Stimulated activated CD4-positive, alpha-beta T cell treated with anti-CD3 and anti-CD28 coated beads, Interleukin-1b, Interleukin-23, amount 100 ng/mL, for 4 hours (primary cell): ENCODE measurements around the gene RGS14.
"Not testable (repeated sequence)": the region's sequence is repeated elsewhere in the genome, so short reads cannot be mapped to it uniquely, and the experiment has no call there.

Experiments used
- DNase-seq, 2 donors: peaks; one replicate each; pipeline ENCODE4 v3.0.0-alpha.2; 2020; ENCODE audit warnings: low read depth in 2 of 2

RGS14 gene

DNA sequence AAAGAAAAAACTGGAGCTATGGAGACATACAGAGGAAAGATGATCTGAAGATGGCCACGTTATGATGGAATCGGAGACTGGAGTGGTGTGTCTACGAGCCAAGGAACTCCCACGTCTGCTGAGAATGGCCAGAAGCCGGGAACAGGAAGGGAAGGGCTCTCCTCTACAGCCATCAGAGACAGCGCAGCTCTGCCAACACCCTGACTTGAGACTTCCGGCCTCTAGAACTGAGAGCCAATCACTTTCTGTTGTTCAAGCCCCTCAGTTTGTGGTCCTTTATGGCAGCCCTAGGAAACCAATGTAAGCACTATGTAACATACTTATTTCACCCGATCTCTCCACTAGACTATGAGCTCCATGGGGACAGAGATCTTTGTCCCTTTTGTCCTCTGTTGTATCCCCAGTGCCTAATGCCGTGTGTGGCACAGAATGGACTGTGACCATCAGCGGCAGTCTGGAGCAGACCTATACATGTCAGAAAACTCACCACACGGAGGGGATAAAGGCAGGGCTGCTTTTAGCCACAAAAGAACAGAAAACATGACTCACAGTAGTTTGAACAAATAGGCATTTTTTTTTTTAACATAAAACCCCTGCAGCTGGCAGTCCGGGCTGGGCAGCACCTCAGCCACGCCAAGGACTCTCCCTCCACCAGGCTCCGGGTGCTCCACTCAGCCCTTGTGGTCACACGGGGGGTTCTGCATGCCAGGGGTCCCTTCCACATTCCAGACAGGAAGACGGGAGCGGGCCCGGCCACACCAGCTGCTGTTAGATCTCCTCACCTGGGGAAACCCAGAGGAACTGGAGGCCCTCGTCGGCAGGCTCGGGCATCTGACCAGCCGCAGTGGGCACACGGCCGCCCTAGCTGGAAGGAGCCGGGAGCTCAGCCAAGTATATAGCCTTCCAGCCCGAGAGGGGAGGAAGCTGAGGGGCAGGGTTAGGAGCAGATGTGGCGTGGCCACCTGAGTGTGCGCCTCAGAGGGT, 29.9 kb upstream of the RGS14 start:
- no peak for DNase-seq

DNA sequence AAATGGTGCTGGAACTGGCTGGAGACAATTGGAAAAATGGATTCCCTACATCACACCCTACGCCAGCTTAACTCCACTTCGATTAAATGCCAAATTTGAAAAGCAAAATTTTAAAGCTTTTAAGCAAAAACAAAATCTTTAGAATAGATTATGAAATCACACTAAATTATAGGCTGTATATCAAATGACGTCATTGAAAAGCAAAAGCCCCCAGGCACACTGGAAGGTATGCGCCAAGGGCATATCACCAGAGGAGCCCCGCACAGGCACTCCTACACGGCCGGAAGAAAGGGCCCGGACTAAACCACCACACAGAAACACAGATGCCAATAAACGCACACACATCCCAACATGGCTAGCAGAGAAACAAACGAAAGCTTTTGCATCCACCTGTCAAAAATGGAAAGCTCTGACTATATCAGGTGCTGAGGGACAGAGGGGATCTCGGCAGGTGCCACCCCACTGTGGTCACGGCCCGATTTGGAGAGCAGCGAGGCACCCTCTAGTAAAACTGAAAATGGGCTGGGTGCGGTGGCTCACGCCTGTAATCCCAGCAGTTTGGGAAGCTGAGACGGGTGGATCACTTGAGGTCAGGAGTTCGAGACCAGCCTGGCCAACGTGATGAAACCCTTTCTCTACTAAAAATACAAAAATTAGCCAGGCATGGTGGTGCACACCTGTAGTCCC, 29.0 kb upstream of the RGS14 start:
- DNase-seq, result no peak

DNA sequence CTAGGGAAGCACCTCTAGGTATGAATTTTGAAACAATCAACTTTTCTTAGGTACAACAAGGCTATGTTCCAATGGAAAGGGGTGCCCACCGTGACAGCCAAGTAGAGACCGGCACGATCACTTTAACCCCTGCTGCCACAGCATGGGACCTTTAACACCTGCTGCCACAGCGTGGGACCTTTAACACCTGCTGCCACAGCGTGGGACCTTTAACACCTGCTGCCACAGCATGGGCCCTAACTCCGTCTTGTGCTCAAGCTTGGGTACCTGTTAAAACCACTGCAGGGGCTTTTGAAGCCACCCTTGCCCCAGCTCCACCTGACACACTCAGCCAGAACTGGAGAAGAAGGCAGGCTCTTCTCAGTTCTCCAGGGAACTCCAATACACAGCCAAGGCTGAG, 27.8 kb upstream of the RGS14 start:
- DNase-seq, result no peak

DNA sequence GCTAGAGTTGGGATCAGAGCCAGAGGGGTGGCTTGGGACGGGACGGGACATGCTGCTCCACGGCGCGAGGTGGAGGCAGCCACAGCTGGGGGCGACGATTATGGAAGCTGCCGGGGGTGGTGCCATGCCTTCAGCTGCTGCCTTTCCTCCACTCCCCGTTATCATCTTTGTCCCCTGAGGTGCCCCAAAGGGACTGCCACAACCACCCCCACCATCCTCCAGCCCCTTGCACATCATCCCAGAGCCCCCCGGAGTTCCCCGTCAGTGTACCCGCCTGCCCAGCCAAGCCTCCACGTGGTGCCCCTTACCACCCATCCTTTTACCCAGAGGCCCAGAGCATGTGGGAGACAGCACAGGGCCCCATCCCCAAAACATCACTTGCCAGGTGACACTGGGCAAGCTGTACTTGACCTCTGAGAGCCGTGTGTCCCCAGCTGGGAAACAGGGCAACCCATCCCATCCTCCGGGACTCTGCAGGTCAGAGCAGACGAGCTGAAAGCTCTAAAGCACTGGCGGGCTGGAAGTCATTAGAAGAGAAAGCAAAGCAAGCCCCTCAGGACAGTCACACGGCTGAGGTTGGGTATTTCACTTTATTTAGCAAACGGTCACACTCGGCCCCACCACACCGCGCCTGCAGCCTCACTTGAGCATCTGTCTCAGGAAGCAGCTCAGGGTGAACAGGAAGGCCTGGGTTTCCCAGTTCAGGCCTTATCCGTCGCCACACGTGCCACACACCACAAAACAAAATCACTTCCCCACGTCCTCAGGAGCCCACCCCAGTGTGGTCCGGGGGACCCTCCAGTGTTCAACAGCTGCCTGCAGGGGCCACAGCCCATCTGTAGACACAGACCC, 26.5 kb upstream of the RGS14 start:
- no peak for DNase-seq

DNA sequence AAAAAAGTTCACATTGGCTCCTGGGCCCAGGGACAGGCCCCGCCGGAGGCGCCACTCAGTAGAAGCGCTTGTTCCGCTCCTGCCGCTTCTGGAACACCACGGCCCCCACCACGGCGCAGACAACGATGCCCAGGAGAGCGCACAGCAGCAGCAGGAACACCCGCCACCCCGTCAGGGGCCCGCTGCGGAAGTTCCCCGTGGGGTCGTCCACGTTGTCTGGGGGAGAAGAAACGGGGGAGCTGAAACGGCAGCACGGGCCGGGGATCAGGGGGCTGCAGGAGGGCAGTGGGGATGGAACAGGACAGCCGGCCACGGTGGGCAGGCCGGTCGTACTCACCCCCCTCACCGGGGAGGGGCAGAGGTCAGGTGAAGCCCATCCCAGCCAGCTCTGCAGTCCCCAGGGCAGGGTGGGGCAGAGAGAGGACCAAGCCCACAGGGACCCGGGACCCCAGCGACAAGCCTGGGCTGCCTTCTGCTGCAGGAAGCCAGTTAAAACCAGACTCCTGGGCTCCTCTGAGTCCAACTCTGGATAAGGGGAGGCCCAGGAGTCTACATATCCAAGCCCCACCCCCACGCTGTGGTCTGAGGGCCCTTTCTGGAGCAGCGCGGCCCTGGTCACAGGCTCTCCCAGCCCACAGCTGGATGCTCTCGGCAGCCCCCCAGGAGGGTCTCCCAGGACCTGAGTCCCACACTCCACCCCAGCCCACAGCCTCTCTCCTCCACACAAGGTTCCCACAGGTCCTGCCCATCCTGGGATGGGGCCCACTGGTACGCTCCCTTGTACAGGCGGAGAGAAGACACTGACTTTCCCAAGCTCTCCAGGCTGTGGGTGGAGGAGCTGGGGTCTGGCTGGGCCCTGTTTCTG, 25.5 kb upstream of the RGS14 start:
- DNase-seq, result no peak

DNA sequence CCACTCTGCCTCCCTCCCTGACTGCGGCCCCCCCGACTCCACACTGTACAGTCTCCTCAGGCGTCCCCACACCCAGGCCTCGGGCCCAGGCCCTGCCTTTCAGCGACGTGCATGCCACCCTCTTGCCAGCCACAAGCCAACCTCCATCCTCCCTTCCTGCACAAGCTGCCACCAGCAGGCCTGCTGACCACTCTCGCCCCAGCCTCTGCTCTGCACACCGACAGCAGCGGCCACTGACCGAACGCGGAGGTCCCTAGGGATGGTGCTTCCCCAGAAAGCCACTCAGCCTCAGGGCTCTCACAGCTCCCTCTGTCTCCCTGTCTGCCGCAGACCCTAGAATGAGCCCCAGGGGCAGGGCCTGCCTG, 24.8 kb upstream of the RGS14 start:
- DNase-seq, result no peak

DNA sequence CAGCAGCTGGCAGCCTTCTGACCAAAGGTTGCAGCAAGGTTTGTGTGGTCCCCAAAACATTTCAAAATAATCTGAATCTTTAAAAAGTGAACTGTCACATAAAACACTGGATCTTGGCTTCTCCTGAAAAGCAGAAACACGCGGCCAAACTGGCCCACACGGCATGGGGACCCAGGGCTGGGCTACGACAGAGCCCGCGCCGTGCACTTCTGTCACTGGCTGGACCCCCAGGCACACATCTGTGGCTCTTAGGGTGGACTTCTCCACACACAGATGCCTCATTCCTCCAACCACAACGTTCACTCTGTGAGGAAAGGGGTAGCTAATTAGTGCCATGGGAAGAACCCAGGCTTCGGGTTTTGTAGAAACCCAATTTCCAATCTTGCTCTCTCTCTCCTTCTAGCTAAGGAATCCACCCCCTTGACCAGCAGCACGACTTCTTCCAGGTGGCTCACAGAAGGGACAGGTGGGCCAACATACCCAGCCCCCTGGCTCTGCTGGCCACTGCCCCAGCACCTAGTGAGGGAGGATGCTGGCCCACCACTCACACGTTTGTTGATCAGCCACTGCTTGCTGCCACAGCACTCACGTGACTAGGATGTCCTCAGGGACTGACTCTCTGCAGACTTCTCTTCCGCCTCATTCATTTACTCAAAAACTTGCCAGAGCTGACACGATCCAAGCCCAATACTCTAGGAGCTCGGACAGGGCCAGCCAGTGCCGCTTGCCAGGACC, 24.1 kb upstream of the RGS14 start:
- no peak for DNase-seq

DNA sequence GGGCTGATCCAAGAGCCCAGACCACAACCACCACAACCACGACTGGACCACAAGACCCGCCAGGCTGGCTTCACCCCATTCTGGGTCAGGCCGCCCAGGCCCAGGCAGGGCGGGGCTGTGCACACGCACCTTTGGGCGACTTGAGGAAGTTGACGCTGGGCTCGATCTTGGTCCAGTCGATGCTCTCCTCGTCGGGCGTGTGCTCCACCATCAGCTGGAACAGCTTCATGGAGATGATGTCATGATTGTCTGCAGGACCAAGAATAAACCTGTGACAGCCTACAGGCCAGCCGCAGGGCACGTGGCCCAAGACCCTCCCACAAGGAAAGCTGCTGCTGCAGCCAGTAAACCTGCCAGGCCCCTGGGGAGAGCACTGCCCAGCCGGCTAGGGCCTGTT, 23.6 kb upstream of the RGS14 start:
- DNase-seq, result no peak

DNA sequence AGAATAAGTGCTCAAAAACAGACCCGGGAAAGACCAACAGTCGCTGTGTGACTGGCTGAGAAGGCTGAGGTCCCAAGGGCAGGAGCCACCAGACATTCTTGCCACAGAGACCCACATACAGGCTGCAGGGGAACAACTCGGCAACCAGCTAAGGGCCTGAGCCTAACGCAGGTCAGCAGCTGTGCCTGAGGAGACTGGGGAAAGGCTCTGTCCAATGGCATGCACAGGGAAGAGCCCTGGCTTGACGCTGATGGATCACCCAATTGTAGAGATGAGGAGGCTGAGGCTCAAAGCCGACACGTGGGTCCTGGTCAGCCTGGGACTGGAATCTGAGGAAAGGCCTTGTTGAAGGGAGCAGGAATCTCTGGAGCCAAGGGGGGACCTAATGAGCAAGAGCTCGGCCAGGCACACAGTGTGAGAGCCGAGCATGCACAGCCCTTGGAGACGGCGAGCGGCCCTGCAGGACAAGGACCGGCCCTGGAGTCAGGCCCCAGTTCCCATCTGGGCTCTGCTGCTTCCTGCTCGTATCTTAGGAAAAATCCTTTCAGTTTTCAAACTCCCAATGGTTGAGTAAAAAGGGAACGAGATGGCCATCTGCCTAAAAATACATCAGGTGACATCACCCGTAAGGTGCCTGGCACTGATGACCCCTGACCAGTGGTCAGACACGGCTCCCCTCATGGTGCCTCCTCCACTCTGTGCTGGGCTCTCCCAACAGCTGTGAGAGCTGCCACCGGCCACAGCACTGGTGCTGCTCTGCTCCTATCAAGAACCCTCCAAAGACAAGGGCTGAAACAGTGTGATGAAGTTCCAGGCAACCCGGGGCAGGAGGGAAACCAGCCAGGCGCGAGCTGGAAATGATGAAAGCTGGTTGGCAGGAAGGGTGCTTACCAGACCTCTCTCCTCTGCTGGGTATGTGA, 22.7 kb upstream of the RGS14 start:
- DNase-seq, result no peak

DNA sequence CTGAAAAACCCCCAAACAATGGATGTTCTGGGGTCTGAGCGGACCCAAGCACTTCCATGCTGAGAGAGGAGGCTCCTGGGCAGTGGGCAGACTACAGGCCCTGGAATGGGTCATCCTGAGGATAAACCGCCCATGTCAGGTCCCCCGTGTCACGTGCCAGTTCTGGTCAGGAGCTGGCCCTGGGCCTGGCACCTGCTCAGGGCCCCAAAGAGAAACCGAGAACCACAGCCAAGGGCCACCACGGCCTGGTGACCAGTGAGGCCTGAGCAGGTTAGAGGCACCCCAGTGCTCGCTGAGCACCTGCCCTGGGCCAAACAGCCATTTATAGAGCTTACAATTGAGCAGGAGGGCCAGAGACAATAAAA, 22.0 kb upstream of the RGS14 start:
- no peak for DNase-seq

DNA sequence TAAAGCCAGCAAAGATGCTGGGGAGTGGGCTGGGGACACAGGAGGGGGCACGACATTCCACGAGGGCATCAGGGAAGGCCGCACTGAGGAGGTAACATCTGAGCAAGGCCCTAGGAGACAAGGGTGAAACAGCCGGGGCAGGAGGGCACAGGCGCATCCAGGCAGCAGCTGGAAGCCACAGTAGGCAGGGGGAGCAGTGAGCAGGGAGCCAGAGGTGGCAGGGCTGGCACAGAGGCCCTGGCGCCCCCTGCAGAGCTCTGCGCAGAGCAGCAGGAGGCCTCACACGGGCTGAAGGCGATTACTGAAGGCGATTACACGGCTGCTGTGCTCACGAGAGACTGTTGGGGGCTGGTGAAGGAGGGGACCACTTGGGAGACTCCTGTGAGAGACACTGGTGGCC, 21.6 kb upstream of the RGS14 start:
- DNase-seq, result no peak

DNA sequence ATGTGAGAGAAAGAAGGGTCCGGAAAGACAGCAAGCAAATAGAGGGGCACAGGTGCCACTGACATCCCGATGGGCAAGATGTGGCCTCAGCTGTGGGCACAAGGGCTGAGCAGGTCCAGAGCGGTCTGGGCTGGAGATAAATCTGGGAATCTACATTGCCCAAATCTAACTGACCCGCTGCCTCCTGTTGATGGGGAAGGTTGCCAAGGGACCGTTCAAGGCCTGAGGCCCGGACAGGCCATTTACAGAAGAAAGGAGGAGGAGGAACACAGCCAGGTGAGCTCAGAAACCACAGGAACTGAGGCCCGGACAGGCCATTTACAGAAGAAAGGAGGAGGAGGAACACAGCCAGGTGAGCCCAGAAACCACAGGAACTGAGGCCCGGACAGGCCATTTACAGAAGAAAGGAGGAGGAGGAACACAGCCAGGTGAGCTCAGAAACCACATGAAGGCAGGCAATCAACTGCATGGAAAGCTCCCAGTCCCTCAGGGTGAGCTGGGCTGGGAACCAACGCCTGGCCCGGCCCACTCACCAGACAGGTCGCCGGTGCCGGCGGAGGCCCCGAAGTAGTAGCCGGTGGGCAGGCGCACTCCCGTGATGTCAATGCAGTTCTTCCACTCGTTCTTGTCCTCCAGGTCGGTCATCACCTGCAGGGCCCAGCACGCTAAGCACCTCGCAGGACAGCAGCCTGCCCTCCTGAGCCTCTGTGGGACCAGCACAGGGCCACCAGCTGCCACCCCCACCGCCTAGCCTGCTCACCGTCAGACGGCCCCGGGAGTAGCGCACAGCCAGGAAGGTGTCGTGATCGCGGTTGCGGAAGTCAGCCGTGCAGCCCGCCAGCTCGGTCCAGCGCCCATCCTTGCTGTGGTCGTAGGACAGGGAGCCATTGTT, 20.9 kb upstream of the RGS14 start:
- no peak for DNase-seq

DNA sequence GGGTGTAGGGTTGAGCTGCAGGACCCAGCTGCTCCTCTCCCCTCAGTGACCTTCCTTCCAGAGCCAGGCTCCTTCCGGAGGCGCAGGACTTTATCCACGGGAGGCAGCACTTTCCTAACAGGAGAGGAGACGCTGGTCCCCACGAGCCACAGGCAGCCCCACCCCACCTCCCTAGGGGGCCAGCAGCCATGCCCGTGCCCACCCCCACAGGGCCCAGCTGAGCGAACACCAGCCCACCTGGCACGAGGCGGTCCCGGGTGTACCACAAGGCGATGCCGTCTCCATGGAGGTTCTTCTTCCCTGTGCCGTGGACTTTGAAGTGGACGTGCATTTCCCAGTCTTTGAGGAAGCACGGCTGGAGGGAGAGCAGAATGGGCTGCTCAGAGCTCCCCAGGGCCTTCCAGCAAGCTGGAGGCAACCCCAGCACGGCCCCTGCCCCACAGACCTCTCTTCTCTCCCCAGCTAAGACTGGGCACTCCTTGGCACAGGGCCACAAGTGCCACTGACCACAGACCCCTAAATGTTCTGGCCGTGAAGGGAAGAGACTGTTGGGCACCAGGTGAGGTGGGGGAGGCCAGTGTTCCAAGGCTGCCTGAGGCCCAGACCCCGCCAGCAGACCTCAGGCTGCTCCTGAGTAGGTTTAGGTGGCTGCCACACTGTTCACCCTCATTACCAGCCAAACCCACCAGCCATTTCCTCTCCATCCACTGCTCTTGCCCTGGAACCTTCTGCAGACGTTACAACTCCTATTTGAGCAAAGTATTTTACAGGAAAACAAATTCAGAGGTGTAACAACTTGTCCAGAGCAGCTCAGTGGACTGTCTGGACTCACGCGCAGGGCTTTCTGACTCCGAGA, 19.2 kb upstream of the RGS14 start:
- DNase-seq, result no peak

DNA sequence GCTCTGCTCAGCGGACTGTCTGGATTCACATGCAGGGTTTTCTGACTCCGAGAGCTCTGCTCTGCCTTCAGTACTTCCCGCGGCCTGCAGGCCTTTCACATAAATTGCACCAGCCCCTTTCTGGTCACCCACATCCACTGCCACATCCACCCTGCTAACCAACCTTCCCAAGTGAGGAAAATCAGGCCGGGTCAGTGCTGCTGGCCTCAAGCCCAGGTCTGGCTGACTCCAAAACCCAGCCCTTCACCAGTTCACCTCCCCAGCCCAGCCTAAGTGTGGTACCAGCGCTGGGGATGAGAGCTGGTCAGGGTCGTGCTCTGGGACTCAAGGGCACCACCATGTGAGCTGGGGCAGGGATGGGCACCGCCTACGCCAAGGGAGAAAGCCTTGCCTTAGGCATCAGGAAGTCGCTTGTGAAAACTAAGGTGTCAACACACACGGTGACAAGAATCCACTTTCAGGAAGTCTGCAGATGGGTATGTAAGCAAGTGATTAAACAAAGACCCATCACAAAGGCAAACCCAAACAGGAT, 18.6 kb upstream of the RGS14 start:
- no peak for DNase-seq

DNA sequence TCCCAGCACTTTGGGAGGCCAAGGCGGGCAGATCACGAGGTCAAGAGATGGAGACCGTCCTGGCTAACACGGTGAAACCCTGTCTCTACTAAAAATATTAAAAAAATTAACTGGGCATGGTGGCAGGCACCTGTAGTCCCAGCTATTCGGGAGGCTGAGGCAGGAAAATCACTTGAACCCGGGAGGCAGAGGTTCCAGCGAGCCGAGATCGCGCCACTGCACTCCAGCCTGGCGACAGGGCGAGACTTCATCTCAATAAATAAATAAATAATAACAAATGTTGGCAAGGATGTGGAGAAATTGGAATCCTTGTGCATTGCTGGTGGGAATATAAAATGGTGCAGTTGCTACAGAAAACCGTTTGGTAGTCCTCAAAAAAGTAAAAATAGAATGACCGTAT, 14.7 kb upstream of the RGS14 start:
- DNase-seq, result not testable (repeated sequence)

DNA sequence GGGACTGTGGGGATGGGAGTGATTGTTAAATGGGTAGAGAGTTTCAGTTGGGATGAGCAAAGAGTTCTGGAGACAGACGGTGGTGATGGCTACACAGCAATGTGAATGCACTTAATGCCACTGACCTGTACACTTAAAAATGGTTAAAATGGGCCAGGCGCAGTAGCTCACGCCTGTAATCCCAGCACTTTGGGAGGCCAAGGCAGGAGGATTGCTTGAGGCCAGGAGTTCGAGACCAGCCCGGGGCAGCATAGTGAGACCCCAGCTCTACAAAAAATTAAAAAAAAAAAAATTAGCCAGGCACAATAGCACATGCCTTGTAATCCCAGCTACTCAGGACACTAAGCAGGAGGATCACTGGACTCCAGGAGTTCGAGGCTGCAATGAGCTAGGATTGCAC, 13.9 kb upstream of the RGS14 start:
- no peak for DNase-seq

DNA sequence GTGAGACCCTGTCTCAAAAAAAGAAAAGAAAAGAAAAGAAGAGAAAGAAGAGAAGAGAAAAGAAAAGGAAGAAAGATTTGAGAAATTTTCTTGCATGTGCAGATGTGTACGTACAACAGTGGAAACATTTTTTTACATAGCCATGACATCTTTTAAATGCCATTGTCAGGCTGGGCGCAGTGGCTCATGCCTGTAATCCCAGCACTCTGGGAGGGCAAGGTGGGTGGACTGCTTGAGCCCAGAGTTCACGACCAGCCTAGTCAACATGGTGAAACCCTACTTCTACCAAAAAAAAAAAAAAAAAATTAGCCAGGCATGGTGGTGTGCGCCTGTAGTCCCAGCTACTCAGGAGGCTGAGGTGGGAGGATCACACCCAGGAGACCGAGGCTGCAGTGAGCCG, 12.8 kb upstream of the RGS14 start:
- DNase-seq, result no peak
